ENCODE data around the gene CERS3. TPM values are rescaled to one million over a fixed set of nuclear protein-coding genes. Genes with fewer than 3 reads are reported as not detected.
"Not testable (repeated sequence)": the region's sequence is repeated elsewhere in the genome, so short reads cannot be mapped to it uniquely, and the experiment has no call there.

CERS3 gene
- total RNA-seq, 1 donor, result not detected

DNA sequence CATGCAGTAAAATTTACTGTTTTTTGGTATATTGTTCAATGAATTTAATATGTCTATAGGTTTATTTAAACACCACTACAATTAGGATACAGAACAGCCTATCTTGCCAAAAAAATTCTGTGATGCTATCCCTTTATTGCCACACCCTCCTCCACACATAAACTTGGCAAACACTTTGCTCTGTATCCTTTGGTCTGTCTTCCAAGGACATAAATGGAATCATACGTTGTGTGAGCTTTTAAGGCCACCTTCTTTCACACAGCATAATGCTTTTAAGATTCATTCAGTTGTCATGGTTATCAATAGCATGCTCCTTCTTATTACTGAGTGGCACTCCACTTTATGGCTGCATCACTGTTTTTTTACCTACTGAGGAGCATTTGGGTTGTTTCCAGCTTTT, 71.5 kb downstream of the CERS3 start:
- H3K4me3 ChIP-seq (ENCODE audit: insufficient read depth, low read length), result no peak overlapping the region
- no peak for DNase-seq (ENCODE audit: insufficient read length, low spot score, missing footprints)
- no peak overlapping the region for H3K4me2 ChIP-seq (ENCODE audit: insufficient read depth, low read length)
- H3K4me1 ChIP-seq (ENCODE audit: insufficient read depth, low read length), result no peaks in the 10 kb centered on the region
- no peaks in the 10 kb centered on the region for H4K20me1 ChIP-seq (ENCODE audit: insufficient read depth, low read length)
- no peaks in the 10 kb centered on the region for H3K36me3 ChIP-seq (ENCODE audit: insufficient read depth, low read length)
- peaks cover 2% of the 10 kb centered on the region for H3K9me3 ChIP-seq (ENCODE audit: low read depth, low read length)
- H3K27me3 ChIP-seq (ENCODE audit: insufficient read depth, low read length), result no peaks in the 10 kb centered on the region
- H2AFZ ChIP-seq (ENCODE audit: low read length), result no peak overlapping the region
- TF ChIP-seq, protein P1, sequence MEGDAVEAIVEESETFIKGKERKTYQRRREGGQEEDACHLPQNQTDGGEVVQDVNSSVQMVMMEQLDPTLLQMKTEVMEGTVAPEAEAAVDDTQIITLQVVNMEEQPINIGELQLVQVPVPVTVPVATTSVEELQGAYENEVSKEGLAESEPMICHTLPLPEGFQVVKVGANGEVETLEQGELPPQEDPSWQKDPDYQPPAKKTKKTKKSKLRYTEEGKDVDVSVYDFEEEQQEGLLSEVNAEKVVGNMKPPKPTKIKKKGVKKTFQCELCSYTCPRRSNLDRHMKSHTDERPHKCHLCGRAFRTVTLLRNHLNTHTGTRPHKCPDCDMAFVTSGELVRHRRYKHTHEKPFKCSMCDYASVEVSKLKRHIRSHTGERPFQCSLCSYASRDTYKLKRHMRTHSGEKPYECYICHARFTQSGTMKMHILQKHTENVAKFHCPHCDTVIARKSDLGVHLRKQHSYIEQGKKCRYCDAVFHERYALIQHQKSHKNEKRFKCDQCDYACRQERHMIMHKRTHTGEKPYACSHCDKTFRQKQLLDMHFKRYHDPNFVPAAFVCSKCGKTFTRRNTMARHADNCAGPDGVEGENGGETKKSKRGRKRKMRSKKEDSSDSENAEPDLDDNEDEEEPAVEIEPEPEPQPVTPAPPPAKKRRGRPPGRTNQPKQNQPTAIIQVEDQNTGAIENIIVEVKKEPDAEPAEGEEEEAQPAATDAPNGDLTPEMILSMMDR (IDR thresholded peaks at IDR 0.05; ENCODE audit: extremely low read depth, low read depth, low read length), result no peak
- H3K79me2 ChIP-seq (ENCODE audit: insufficient read depth, low read length), result no peaks in the 10 kb centered on the region
- H3K27ac ChIP-seq (ENCODE audit: low read depth, low read length), result no peak overlapping the region

DNA sequence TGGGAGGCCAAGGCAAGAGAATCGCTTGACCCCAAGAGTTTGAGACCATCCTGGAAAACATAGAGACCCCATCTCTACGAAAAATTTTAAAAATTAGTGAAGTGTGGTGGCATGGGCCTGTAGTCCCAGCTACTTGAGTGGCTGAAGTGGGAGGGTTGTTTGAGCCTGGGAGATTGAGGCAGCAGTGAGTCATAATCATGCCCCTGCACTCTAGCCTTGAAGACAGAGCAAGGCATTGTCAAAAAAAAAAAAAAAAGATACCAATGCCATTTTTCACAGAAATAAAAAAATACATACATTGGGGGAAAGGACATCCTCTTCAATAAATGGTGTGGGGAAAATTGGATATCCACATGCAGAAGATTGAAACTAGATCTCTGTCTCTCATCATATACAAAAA, 74.6 kb downstream of the CERS3 start:
- H3K27me3 ChIP-seq (ENCODE audit: insufficient read depth, low read length), result no peaks in the 10 kb centered on the region
- no peaks in the 10 kb centered on the region for H3K79me2 ChIP-seq (ENCODE audit: insufficient read depth, low read length)
- TF ChIP-seq, protein P1 (IDR thresholded peaks at IDR 0.05; ENCODE audit: extremely low read depth, low read depth, low read length), result no peak
- H4K20me1 ChIP-seq (ENCODE audit: insufficient read depth, low read length), result no peaks in the 10 kb centered on the region
- no peaks in the 10 kb centered on the region for H3K4me1 ChIP-seq (ENCODE audit: insufficient read depth, low read length)
- no peaks in the 10 kb centered on the region for H3K36me3 ChIP-seq (ENCODE audit: insufficient read depth, low read length)
- no peak overlapping the region for H2AFZ ChIP-seq (ENCODE audit: low read length)
- no peaks in the 10 kb centered on the region for H3K9me3 ChIP-seq (ENCODE audit: low read depth, low read length)
- H3K4me2 ChIP-seq (ENCODE audit: insufficient read depth, low read length), result no peak overlapping the region
- DNase-seq (ENCODE audit: insufficient read length, low spot score, missing footprints), result no peak
- H3K4me3 ChIP-seq (ENCODE audit: insufficient read depth, low read length), result no peak overlapping the region
- no peak overlapping the region for H3K27ac ChIP-seq (ENCODE audit: low read depth, low read length)

DNA sequence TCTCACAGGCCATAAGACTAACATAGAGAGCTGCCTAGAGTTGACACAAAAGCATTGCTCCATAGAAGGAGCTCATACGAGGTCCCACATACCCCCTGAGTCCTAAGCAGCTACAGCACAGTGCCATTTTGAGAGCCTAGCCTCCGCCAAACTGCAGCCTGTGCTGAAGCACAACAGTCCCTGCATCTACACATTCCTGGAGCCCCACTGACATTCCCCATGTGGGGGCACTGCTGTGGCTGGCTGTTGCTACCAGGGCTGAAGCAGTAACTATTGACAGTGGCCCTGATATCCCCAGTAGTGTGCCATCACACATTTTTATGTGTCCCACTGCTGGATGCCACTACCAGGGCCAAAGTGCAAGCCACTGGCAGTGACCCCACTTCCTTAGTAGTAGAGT, 80.3 kb downstream of the CERS3 start:
- Histone ChIP-seq H4K20me1 (ENCODE audit: insufficient read depth, low read length) (no peaks in the 10 kb centered on the region), H3K27ac (ENCODE audit: low read depth, low read length) (no peak overlapping the region), H3K4me1 (ENCODE audit: insufficient read depth, low read length) (no peaks in the 10 kb centered on the region), H3K4me3 (ENCODE audit: insufficient read depth, low read length) (no peak overlapping the region), H2AFZ (ENCODE audit: low read length) (no peak overlapping the region), H3K36me3 (ENCODE audit: insufficient read depth, low read length) (no peaks in the 10 kb centered on the region), H3K4me2 (ENCODE audit: insufficient read depth, low read length) (no peak overlapping the region), H3K79me2 (ENCODE audit: insufficient read depth, low read length) (no peaks in the 10 kb centered on the region), H3K9me3 (ENCODE audit: low read depth, low read length) (no peaks in the 10 kb centered on the region), H3K27me3 (ENCODE audit: insufficient read depth, low read length) (no peaks in the 10 kb centered on the region)
- TF ChIP-seq, protein P1 (IDR thresholded peaks at IDR 0.05; ENCODE audit: extremely low read depth, low read depth, low read length), result no peak
- no peak for DNase-seq (ENCODE audit: insufficient read length, low spot score, missing footprints)

DNA sequence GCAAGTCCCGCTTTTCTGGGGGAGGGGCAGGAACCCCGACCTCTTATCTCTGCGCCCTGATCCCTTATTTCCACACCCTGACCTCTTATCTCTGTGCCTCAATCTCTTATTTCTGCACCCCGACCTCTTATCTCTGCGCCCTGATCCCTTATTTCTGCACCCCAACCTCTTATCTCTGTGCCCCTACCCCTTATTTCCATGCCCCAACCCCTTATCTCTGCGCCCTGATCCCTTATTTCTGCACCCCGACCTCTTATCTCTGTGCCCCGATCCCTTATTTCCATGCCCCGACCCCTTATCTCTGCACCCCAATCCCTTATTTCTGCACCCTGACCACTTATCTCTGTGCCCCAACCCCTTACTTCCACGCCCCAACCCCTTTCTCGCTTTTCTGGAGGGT, 87.7 kb downstream of the CERS3 start:
- H2AFZ ChIP-seq (ENCODE audit: low read length); H3K4me1 ChIP-seq (ENCODE audit: insufficient read depth, low read length); H3K9me3 ChIP-seq (ENCODE audit: low read depth, low read length); H3K4me3 ChIP-seq (ENCODE audit: insufficient read depth, low read length); H4K20me1 ChIP-seq (ENCODE audit: insufficient read depth, low read length); H3K27ac ChIP-seq (ENCODE audit: low read depth, low read length); H3K4me2 ChIP-seq (ENCODE audit: insufficient read depth, low read length); H3K27me3 ChIP-seq (ENCODE audit: insufficient read depth, low read length); DNase-seq (ENCODE audit: insufficient read length, low spot score, missing footprints); H3K36me3 ChIP-seq (ENCODE audit: insufficient read depth, low read length); H3K79me2 ChIP-seq (ENCODE audit: insufficient read depth, low read length): not testable (repeated sequence)

All from osteoblast (primary cell).